HL-60 (cell line): Measurements from ENCODE around the gene MKLN1.

Experiments used
- POLR2AphosphoS5 ChIP-seq: IDR thresholded peaks from 2 replicates; pipeline ENCODE4 v1.6.1; 2012; ENCODE audit warnings: low read depth
- REST ChIP-seq: IDR thresholded peaks from 2 replicates; pipeline ENCODE4 v1.6.1; 2012; ENCODE audit warnings: low read depth; ENCODE audit not compliant: insufficient replicate concordance
- SPI1 ChIP-seq: IDR thresholded peaks from 2 replicates; pipeline ENCODE4 v1.6.1; 2012; ENCODE audit warnings: low read depth, mild to moderate bottlenecking, borderline replicate concordance
- TF ChIP-seq, protein P1 (sequence below): IDR thresholded peaks from one replicate; pipeline ENCODE4 v1.5.1; 2011; ENCODE audit warnings: low read length, control low read depth, inconsistent platforms; ENCODE audit not compliant: insufficient read depth

GRCh38 chr7:131518626-131519025 is 190.9 kb downstream of the MKLN1 start:
- TF ChIP-seq, protein P1, sequence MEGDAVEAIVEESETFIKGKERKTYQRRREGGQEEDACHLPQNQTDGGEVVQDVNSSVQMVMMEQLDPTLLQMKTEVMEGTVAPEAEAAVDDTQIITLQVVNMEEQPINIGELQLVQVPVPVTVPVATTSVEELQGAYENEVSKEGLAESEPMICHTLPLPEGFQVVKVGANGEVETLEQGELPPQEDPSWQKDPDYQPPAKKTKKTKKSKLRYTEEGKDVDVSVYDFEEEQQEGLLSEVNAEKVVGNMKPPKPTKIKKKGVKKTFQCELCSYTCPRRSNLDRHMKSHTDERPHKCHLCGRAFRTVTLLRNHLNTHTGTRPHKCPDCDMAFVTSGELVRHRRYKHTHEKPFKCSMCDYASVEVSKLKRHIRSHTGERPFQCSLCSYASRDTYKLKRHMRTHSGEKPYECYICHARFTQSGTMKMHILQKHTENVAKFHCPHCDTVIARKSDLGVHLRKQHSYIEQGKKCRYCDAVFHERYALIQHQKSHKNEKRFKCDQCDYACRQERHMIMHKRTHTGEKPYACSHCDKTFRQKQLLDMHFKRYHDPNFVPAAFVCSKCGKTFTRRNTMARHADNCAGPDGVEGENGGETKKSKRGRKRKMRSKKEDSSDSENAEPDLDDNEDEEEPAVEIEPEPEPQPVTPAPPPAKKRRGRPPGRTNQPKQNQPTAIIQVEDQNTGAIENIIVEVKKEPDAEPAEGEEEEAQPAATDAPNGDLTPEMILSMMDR: no peak
- no peak for TF ChIP-seq REST
- no peak for TF ChIP-seq POLR2AphosphoS5
- TF ChIP-seq SPI1: no peak
